Mesendoderm (in vitro differentiated cells): ENCODE results near the gene MED4. TPM values are rescaled to one million over a fixed set of nuclear protein-coding genes. Genes with fewer than 3 reads are reported as not detected.

Experiments
- small RNA-seq: library from polyadenylated mRNA; stranded (forward); fragments of <200 nt; extraction: miRNeasy Mini kit (QIAGEN cat#:217004); gene quantifications from one replicate; pipeline ENCODE3, GENCODE V24; 2013; ENCODE audit not compliant: insufficient read depth

Gene MED4

Small RNA genes lying within 50 kb of the gene (small RNA-seq; reads per million reads assigned to genes)
- gene POLR2KP2 = not detected
